Hepatocyte (in vitro differentiated cells): ENCODE results near the gene OR52B6.
"Not testable (repeated sequence)": the region's sequence is repeated elsewhere in the genome, so short reads cannot be mapped to it uniquely, and the experiment has no call there.

Experiments used
- EZH2phosphoT487 ChIP-seq: fragments of 200-600 bp; sonication (generic); IDR thresholded peaks from one replicate; pipeline ENCODE4 v1.6.1; 2018; ENCODE audit warnings: antibody characterized with exemption, mild to moderate bottlenecking, low read depth, moderate library complexity; ENCODE audit not compliant: unreplicated experiment, severe bottlenecking
- TF ChIP-seq, protein P1 (sequence below): fragments of 200-600 bp; sonication (generic); IDR thresholded peaks from 2 replicates; pipeline ENCODE4 v1.5.1; 2016; ENCODE audit warnings: antibody characterized with exemption, mild to moderate bottlenecking; ENCODE audit not compliant: poor library complexity

DNA sequence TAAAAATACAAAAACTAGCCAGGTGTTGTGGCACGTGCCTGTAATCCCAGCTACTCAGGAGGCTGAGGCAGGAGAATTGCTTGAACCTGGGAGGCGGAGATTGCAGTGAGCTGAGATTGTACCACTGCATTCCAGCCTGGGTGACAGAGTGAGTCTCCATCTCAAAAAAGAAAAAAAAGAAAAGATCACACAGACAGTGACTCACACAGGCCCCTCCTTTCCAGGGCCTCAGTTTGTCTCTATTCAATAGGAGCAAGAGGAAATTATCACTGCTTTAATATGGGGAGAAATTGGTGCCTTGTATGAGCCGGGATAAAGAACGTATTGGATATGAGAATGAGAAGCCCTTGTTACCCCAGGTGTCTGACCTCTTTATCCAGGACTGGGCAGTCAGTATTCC, 22.1 kb downstream of the OR52B6 start:
- TF ChIP-seq, protein P1, sequence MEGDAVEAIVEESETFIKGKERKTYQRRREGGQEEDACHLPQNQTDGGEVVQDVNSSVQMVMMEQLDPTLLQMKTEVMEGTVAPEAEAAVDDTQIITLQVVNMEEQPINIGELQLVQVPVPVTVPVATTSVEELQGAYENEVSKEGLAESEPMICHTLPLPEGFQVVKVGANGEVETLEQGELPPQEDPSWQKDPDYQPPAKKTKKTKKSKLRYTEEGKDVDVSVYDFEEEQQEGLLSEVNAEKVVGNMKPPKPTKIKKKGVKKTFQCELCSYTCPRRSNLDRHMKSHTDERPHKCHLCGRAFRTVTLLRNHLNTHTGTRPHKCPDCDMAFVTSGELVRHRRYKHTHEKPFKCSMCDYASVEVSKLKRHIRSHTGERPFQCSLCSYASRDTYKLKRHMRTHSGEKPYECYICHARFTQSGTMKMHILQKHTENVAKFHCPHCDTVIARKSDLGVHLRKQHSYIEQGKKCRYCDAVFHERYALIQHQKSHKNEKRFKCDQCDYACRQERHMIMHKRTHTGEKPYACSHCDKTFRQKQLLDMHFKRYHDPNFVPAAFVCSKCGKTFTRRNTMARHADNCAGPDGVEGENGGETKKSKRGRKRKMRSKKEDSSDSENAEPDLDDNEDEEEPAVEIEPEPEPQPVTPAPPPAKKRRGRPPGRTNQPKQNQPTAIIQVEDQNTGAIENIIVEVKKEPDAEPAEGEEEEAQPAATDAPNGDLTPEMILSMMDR: not testable (repeated sequence)
- not testable (repeated sequence) for TF ChIP-seq EZH2phosphoT487
